Tibial artery (tissue), 4 donors: ENCODE measurements around the gene IL11RA.

Experiments
- DNase-seq, 2 donors: peaks; one replicate each; pipeline ENCODE4 v3.0.0-alpha.2; 2019
- H3K27ac ChIP-seq, 2 donors: fragments of 200-600 bp; sonication (generic) in 1 of 2; 1 replicate in 1 of 2; 2 replicates in 1 of 2; pipeline ENCODE4 v1.5.1; 2018 to 2019; ENCODE audit warnings: mild to moderate bottlenecking in 1 of 2
- H3K27me3 ChIP-seq, 2 donors: fragments of 200-600 bp; sonication (generic) in 1 of 2; one replicate each; pipeline versions ENCODE4 v1.5.1 to v1.6.0; 2016 to 2019
- H3K36me3 ChIP-seq, 3 donors: fragments of 200-600 bp; sonication (generic) in 2 of 3; one replicate each; pipeline ENCODE4 v1.5.1; 2016 to 2019; ENCODE audit warnings: mild to moderate bottlenecking in 2 of 3
- H3K4me1 ChIP-seq, 4 donors: fragments of 200-600 bp; sonication (generic) in 2 of 4; 1 replicate in 3 of 4; 2 replicates in 1 of 4; pipeline ENCODE4 v1.5.1; 2016 to 2019
- H3K4me3 ChIP-seq, 2 donors: fragments of 200-600 bp; sonication (generic) in 1 of 2; 1 replicate in 1 of 2; 2 replicates in 1 of 2; pipeline ENCODE4 v1.5.1; 2018 to 2019; ENCODE audit warnings: mild to moderate bottlenecking in 2 of 2
- H3K9me3 ChIP-seq, 3 donors: fragments of 200-600 bp; sonication (generic) in 1 of 3; one replicate each; pipeline ENCODE4 v1.5.1; 2016 to 2019
- CTCF ChIP-seq, 2 experiments: fragments of 200-600 bp in 1 of 2; fragments of 450-650 bp in 1 of 2; IDR thresholded peaks; one replicate each; pipeline ENCODE4 v1.5.1; 2017 to 2019; ENCODE audit warnings: antibody characterized with exemption in 2 of 2, mild to moderate bottlenecking in 1 of 2, moderate library complexity in 1 of 2
- intact Hi-C: fragments of 100-400 bp; cut with DNase I; formaldehyde crosslinking; loops from one replicate; pipeline ENCODE4 v1.15.0; 2023; ENCODE audit warnings: low total_unique reads

Gene IL11RA

GRCh38 chr9:34710023-34710422, 58.0 kb downstream of the IL11RA start, which contains the start of gene CCL21:
TSS of gene CCL21 (minus strand) at chr9:34710136. CDS start at chr9:34710066, 70 bp downstream.
- H3K4me1 ChIP-seq, result peaks cover 0 to 4% (median 1%) of the 10 kb centered on the region in 4 donors
- DNase-seq, result peak in 1 of 2 donors; percentile 53
- H3K27ac ChIP-seq, result no peak within 1 kb of the TSS
- intact Hi-C loops, result no loop called here
- H3K27me3 ChIP-seq, result no peaks in the 10 kb centered on the region
- no peaks in the 10 kb centered on the region for H3K36me3 ChIP-seq
- no peaks in the 10 kb centered on the region for H3K9me3 ChIP-seq
- no peak within 1 kb of the TSS for H3K4me3 ChIP-seq
- TF ChIP-seq CTCF (IDR thresholded peaks at IDR 0.05), result no peak
